HG03064 (cell line): ENCODE measurements around the gene NDRG3.
"Not testable (repeated sequence)": the region's sequence is repeated elsewhere in the genome, so short reads cannot be mapped to it uniquely, and the experiment has no call there.

Source experiments
- ATAC-seq: cut with Tn5 transposase; IDR thresholded peaks from one replicate; pipeline ENCODE4 v1.9.1; 2021; ENCODE audit warnings: low read depth; ENCODE audit not compliant: unreplicated experiment

Gene NDRG3

DNA sequence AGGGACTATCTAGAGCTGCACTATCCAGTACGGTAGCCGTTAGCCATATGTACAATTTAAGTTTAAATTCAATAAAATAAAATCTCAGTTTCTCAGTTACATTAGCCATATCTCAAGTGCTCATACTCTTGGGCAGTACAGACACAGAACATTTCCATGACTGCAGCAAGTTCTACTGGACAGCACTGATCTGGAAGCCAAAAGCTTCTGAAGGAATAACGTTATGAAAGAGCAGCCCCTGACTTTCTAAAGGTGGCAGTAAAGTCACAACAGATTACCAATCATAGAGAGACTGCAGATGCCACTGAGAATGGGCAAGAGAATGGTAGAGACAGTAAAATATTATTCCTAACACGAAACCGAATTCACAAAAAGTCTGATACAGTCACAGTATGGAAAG is 36.8 kb downstream of the NDRG3 start:
- no peak for ATAC-seq

- no peak for ATAC-seq
These were observed 42.4 kb downstream of the NDRG3 start for GRCh38 chr20:36703530-36703929.

- ATAC-seq, result no peak
These were observed 45.5 kb downstream of the NDRG3 start for GRCh38 chr20:36700438-36700837.

- not testable (repeated sequence) for ATAC-seq
These were observed 50.4 kb downstream of the NDRG3 start for GRCh38 chr20:36695467-36695866.

DNA sequence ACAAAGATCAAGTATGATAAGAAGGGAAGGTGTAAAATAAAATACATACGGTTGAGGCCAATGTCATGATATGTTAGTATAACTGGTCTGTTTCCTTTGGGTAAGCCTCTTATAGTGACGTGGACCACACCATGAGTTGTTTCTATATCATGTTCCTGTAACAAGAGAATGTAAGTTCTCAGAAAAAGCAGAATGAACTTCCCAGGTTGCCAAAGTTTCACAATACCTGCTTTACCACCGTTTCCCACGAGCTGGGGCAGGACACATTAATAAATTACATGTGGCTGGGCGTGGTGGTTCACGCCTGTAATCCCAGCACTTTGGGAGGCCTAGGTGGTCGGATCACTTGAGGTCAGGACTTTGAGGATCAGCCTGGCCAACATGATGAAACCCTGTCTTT is 57.3 kb downstream of the NDRG3 start:
- no peak for ATAC-seq

- no peak for ATAC-seq
These were observed 58.0 kb downstream of the NDRG3 start for GRCh38 chr20:36687850-36688249.

DNA sequence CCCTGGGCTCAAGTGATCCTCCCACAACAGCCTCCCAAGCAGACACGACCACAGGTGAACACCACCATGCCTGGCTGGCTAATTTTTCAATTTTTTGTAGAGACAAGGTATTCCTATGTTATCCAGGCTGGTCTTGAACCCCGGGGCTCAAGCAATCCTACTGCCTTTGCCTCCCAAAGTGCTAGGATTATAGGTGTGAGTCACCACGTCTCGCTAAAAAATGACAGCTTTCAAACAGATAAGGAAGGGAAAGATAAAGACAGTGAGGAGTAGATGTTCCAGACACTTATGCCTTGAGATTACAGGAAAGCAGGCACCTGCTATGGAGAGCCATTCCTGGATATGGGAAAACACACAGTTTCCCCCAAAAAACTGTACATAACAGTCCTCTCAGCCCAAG is 58.9 kb downstream of the NDRG3 start:
- no peak for ATAC-seq

DNA sequence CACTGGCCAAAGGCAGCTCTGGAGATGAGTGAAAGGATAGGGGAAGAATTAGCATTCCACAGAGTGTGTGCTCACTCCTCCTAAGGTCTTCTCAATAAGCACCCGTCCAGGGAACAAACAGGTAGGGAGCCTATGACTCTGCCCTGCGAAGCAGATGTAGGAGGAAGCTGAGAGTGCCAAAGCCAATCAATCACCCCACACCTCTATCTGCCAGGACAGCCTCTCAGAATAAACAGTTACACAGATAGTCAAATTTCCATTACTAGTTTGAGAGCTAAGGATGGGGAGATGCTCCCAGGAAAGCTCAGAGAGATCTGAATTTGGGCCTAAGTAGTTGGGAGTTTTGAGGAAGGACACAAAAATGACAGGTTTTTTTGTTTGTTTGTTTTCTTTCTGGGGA is 59.4 kb downstream of the NDRG3 start:
- no peak for ATAC-seq

DNA sequence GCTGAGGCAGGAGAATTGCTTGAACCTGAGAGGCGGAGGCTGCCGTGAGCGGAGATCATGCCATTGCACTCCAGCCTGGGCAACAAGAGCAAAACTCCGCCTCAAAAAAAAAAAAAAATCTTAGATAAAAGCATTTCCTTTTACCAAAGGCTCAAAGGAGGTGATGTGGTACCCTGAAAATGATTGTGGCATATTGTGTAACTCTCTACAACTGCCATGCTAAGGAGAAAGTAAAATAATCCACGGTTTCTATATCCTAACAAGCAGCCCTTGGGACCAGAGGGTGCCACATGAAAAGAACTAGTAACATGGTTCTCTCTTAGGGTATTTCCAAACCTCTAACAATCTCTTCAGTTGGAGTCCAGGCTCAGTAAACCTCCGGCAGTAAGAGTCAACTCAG is 61.1 kb downstream of the NDRG3 start:
- ATAC-seq, result no peak

DNA sequence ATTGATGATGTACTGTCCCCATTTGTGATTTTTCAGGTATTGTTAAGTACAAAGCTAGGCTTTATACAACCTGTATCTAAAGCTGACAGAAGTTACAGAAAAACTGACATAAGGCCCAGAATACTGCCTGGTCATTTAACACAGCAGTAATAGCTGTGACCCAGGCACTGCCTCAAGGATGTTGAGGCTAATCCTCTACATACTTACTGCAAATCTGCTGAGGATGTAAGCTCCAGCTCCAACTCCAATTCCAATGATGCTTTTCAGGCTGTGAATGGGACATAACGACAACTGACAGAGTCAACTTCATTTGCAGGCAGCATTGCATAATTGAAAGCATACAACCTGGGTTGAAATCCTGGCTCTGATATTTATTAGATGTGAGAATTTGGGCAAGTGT is 63.6 kb downstream of the NDRG3 start:
- ATAC-seq, result no peak

DNA sequence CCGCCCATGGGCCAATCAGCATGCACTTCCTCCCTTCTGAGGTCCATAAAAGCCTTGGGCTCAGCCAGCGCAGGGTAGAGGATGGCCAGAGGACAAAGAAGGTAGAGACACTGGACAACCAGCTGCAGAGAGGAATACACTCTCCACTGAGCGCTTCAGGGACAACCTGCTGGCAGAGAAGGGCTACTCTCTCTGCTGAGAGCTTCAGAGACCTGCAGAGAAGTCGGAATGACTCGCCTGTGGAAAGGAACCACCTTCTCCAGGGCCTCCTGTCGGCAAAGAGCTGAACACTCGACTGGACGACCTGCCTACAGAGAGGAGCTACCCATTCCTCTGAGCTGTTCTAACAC is 68.5 kb downstream of the NDRG3 start:
- ATAC-seq, result no peak

GRCh38 chr20:36676701-36677421 is 69.0 kb downstream of the NDRG3 start:
- ATAC-seq, result no peak

DNA sequence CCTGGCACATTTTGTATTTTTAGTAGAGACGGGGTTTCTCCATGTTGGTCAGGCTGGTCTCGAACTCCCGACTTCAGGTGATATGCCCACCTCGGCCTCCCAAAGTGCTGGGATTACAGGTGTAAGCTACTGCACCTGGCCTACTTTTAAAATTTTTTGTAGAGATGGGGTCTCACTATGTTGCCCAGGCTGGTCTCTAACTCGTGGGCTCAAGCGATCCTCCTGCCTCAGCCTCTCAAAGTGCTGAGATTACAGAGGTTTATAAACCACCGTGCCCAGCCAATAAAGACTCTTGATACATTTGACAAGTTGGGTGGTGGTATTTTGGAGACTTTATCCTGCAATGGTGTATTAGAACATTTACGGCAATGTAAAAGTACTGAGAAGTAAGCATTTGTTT is 70.3 kb downstream of the NDRG3 start:
- not testable (repeated sequence) for ATAC-seq

DNA sequence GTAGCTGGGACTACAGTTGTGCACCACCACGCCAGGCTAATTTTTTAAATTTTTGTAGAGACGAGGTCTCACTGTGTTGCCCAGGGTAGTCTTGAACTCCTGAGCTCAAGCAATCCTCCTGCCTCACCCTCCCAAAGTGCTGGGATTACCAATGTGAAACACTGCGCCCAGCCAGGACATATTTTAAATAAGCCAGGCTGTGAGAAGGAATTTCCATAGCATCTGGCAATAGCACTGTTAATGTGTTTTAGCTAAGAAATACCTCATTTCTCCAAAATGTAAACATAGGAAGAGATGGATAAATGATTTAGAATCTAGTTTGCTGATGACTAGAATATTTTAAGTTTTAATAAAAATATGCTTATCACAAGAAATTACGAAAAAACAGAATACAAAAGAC is 72.9 kb downstream of the NDRG3 start:
- no peak for ATAC-seq

- no peak for ATAC-seq
These were observed 75.1 kb downstream of the NDRG3 start for GRCh38 chr20:36670665-36671357.

DNA sequence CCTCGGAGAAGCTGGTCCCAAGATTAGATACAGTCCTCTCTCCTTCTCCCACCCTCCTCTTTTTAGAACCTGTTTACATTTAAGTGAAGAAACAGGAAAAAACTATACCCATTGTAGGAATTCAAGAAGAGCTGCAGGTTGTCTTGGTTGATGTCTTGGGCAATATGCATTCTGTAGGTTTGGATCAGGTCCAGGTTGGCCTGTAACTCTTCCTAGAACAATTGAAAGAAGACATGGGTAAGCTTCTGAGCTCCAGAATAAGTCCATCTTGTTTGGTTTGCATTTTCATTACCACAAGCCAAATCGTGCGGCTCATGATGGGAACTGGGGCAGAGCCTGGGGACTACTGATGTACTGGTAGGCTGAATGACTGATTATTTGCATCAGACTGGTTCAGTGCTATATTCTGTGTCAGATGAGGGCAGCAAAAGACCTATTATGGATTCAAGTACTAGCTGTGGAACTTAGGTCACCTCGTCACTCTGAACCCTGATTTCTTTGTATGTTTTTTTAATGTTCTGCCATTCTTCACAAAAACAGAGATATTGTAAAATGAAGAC is 79.6 kb downstream of the NDRG3 start:
- ATAC-seq, result no peak

DNA sequence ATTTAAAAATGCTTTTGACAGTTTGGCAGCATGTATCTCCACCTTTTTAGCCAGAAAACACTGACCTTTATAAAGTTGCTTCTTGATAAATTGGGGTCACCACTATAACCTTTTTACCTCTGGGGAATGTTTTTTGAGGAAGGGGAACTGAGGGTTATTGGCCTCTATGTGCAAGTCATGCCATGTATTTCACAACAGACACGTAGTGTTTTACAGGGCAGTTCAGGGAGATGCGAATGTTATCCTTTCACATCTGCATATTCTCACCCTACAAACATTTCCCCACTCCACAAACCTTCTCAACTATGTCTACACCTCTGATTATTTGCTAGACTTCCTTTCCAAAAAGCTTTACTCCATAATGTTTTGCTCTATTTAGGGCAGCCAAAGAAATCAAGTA is 82.9 kb downstream of the NDRG3 start:
- no peak for ATAC-seq

GRCh38 chr20:36658300-36658699 is 87.6 kb downstream of the NDRG3 start:
- no peak for ATAC-seq

DNA sequence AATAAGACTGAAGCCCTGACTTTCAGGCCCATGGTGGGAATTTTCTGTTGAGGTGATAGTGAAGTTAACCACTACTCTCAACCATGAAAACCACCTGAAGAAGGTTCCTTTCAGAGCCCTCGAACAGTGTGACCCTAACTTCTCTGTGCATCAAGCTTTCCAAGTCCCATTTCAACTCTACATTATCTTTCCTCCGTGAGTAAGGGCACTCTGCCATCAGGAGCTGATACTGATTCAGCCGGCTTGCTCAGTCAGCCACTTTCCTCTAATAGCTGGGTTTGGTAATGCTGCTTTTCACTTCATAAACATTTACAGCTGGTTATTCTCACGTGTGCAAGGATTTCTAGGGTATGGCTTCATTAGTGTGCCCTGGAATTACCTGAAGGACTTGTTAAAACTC is 89.2 kb downstream of the NDRG3 start:
- no peak for ATAC-seq

DNA sequence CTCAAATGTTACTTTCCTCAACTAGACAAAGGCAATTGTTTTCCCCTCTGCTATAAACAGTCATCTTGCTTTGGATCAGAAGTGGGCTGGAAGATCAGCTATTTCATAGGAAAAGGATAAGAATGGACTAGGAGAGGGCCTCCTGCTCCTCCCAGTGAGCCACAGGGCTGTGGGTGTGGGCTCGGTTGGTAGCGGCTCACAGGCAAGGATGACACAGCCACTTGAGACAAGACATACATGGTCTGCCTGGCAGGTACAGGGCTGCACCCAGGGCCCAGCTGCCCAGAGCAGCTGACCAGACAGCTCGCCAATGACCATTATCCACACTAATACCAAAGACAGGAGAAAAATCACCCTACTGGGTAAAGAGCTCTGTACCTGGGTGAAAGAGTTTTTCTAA is 90.9 kb downstream of the NDRG3 start:
- no peak for ATAC-seq

GRCh38 chr20:36654506-36654905 is 91.4 kb downstream of the NDRG3 start:
- ATAC-seq, result no peak

GRCh38 chr20:36653456-36653855 is 92.4 kb downstream of the NDRG3 start:
- no peak for ATAC-seq
